ENCODE data around the gene RNF151. TPM values are rescaled to one million over a fixed set of nuclear protein-coding genes. Genes with fewer than 3 reads are reported as not detected.

The RNF151 gene
- polyA plus RNA-seq, 2 of the 4 experiments (the other 2 are of a cell fraction): not detected

DNA sequence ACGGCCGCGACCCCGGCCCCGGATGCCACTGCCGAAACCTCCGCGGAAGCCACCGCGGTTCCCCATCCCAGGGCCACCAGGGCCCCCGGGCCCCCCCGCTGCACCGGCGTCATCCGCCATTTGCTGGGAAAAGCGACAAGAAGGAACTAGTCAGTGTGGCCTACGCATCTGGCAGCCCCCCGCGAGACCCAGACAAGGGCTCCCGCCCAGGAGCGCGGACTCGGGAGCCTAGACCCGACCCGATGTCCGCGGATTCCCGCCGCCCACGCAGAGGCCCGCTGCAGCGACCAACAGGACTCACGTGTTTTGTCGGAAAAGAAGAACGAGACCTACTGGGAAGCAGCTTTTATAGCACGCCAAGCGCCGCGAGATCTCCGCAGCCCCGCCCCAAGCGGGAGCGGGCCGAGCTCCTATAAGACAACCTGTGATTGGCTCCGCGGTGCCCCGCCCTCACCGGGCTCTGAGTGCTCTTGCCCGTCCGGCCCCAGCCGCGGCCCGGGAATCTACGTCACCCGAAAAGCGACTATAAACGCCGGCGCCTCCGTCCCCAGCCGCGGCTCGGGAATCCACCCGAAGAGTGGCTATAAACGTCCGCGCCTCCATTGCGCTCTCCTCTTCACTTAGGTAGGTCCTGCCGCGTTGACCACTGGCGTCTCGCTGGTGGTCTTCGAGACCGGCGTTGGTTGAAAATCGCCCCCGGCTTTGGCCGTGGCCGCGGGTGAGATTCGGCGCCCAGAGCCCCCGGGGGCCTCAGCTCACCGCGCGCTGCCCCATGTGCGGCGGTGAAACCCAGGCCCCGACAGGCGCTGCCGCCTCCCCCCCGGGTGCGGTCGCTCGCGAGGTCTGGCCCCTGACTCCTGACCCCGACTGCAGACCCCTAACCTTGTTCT lies 1.9 kb upstream of the RNF151 start, which contains the start of gene RPS2 (continued):
- TF ChIP-seq, protein P1, sequence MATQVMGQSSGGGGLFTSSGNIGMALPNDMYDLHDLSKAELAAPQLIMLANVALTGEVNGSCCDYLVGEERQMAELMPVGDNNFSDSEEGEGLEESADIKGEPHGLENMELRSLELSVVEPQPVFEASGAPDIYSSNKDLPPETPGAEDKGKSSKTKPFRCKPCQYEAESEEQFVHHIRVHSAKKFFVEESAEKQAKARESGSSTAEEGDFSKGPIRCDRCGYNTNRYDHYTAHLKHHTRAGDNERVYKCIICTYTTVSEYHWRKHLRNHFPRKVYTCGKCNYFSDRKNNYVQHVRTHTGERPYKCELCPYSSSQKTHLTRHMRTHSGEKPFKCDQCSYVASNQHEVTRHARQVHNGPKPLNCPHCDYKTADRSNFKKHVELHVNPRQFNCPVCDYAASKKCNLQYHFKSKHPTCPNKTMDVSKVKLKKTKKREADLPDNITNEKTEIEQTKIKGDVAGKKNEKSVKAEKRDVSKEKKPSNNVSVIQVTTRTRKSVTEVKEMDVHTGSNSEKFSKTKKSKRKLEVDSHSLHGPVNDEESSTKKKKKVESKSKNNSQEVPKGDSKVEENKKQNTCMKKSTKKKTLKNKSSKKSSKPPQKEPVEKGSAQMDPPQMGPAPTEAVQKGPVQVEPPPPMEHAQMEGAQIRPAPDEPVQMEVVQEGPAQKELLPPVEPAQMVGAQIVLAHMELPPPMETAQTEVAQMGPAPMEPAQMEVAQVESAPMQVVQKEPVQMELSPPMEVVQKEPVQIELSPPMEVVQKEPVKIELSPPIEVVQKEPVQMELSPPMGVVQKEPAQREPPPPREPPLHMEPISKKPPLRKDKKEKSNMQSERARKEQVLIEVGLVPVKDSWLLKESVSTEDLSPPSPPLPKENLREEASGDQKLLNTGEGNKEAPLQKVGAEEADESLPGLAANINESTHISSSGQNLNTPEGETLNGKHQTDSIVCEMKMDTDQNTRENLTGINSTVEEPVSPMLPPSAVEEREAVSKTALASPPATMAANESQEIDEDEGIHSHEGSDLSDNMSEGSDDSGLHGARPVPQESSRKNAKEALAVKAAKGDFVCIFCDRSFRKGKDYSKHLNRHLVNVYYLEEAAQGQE (IDR thresholded peaks at IDR 0.05): peak; percentile 89
- TF ChIP-seq HDAC2 (IDR thresholded peaks at IDR 0.05): 0 out of 2 replicates have a peak, but pooled peaks have one; percentile 36
- TF ChIP-seq GATA3 (IDR thresholded peaks at IDR 0.05; ENCODE audit: borderline replicate concordance): peak; percentile 73; the same call in 1 of the 2 replicates
- TF ChIP-seq MAZ (IDR thresholded peaks at IDR 0.05; ENCODE audit: borderline replicate concordance, low read depth, low read length): no peak
- TF ChIP-seq KDM5A (IDR thresholded peaks at IDR 0.05): peak; percentile 55
- no peak for TF ChIP-seq POLR2AphosphoS2 (conservative IDR thresholded peaks at IDR 0.05; ENCODE audit: low read length)
- TF ChIP-seq, protein P2, sequence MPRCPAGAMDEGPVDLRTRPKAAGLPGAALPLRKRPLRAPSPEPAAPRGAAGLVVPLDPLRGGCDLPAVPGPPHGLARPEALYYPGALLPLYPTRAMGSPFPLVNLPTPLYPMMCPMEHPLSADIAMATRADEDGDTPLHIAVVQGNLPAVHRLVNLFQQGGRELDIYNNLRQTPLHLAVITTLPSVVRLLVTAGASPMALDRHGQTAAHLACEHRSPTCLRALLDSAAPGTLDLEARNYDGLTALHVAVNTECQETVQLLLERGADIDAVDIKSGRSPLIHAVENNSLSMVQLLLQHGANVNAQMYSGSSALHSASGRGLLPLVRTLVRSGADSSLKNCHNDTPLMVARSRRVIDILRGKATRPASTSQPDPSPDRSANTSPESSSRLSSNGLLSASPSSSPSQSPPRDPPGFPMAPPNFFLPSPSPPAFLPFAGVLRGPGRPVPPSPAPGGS (IDR thresholded peaks at IDR 0.05): peak; percentile 100
- TF ChIP-seq, protein P3, sequence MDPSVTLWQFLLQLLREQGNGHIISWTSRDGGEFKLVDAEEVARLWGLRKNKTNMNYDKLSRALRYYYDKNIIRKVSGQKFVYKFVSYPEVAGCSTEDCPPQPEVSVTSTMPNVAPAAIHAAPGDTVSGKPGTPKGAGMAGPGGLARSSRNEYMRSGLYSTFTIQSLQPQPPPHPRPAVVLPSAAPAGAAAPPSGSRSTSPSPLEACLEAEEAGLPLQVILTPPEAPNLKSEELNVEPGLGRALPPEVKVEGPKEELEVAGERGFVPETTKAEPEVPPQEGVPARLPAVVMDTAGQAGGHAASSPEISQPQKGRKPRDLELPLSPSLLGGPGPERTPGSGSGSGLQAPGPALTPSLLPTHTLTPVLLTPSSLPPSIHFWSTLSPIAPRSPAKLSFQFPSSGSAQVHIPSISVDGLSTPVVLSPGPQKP (IDR thresholded peaks at IDR 0.05; ENCODE audit: low read depth, low read length): no peak
- TF ChIP-seq MAX (IDR thresholded peaks at IDR 0.05): peak; percentile 99
- no peak for TF ChIP-seq MAFK (IDR thresholded peaks at IDR 0.05; ENCODE audit: partially characterized antibody)
- peak; percentile 74; the same call in 1 of the 2 replicates for TF ChIP-seq TP53 (CRISPR knock-in tag; IDR thresholded peaks at IDR 0.05)
- TF ChIP-seq KDM1A (IDR thresholded peaks at IDR 0.05; ENCODE audit: low read depth): 0 out of 2 replicates have a peak, but pooled peaks have one; percentile 51
- peak; percentile 94 for TF ChIP-seq PHF8 (IDR thresholded peaks at IDR 0.05; ENCODE audit: borderline replicate concordance, low read depth)

GRCh38 chr16:1965396-1966001 lies 1.2 kb upstream of the RNF151 start:
- no peak for TF ChIP-seq CBX8 (IDR thresholded peaks at IDR 0.05)
- TF ChIP-seq ESRRA (IDR thresholded peaks at IDR 0.05; ENCODE audit: borderline replicate concordance, low read length): no peak
- TF ChIP-seq HOXB13 (CRISPR knock-in tag; IDR thresholded peaks at IDR 0.05; ENCODE audit: low read depth): no peak
- TF ChIP-seq GATA3 (IDR thresholded peaks at IDR 0.05; ENCODE audit: borderline replicate concordance): no peak
- no peak for ATAC-seq
- ChIA-PET POLR2A (interaction anchor here (0.7 to 2.2 kb wide), 20 partner anchors 10 to 190 kb away, joined by 3 to 50 read pairs (median 6); partner anchors contain the start of genes FAHD1, GFER, HAGH and MSRB1), CTCF (interaction anchor here (0.8 to 3.0 kb wide), 9 partner anchors 13 to 176 kb away, joined by 3 to 11 read pairs (median 4); partner anchors contain the start of gene GFER)
- Histone ChIP-seq H3K4me2 (peak overlapping the region; percentile 93), H3K27ac (peak overlapping the region; percentile 92 to 100), H3K4me3 (peak overlapping the region; percentile 88), H3K4me1 (peaks cover 31% of the 10 kb centered on the region), H3K9me3 (no peaks in the 10 kb centered on the region)
- no peak for FAIRE-seq
- no peak for DNase-seq (ENCODE audit: low read depth in 1 of 2, low spot score in 1 of 2)
- WGBS (ENCODE audit: missing lambda C conversion rate): 11% methylated on average over 20 of the region's 24 CpGs

All from A549 (cell line).